NCI-H226 (cell line): ENCODE measurements around the gene PRPF31.

ENCODE experiments used
- DNase-seq: peaks from one replicate; pipeline ENCODE4 v3.0.0-alpha.2; 2015

Gene PRPF31

GRCh38 chr19:54142166-54142780, 26.7 kb downstream of the PRPF31 start:
- DNase-seq: no peak

- DNase-seq: no peak
Measured at GRCh38 chr19:54145541-54146158, 30.1 kb downstream of the PRPF31 start.

GRCh38 chr19:54147676-54148075, 32.1 kb downstream of the PRPF31 start:
- no peak for DNase-seq

GRCh38 chr19:54148158-54148557, 32.6 kb downstream of the PRPF31 start:
- DNase-seq: no peak

- no peak for DNase-seq
Measured at GRCh38 chr19:54149021-54149812, 33.7 kb downstream of the PRPF31 start.

- no peak for DNase-seq
Measured at GRCh38 chr19:54151362-54152035, 35.9 kb downstream of the PRPF31 start.

GRCh38 chr19:54152267-54152666, 36.7 kb downstream of the PRPF31 start:
- no peak for DNase-seq

GRCh38 chr19:54152878-54153524, 37.4 kb downstream of the PRPF31 start:
- DNase-seq: no peak

GRCh38 chr19:54153731-54154326, 38.3 kb downstream of the PRPF31 start:
- no peak for DNase-seq

- no peak for DNase-seq
Measured at GRCh38 chr19:54154603-54155345, 39.2 kb downstream of the PRPF31 start.

GRCh38 chr19:54155694-54156093, 40.1 kb downstream of the PRPF31 start:
- no peak for DNase-seq

GRCh38 chr19:54156490-54156889, 40.9 kb downstream of the PRPF31 start:
- DNase-seq: no peak

- no peak for DNase-seq
Measured at GRCh38 chr19:54156953-54157352, 41.4 kb downstream of the PRPF31 start.

GRCh38 chr19:54158812-54159351, 43.3 kb downstream of the PRPF31 start:
- no peak for DNase-seq

- peak; percentile 100 for DNase-seq
Measured at GRCh38 chr19:54159352-54160181, 44.0 kb downstream of the PRPF31 start, which contains the start of gene LENG1. TSS of gene LENG1 (minus strand) at chr19:54159721. CDS start at chr19:54159695, 26 bp downstream.

- no peak for DNase-seq
Measured at GRCh38 chr19:54160182-54160811, 44.7 kb downstream of the PRPF31 start.

GRCh38 chr19:54160854-54161253, 45.3 kb downstream of the PRPF31 start:
- no peak for DNase-seq

- peak; percentile 55 for DNase-seq
Measured at GRCh38 chr19:54162241-54162805, 46.8 kb downstream of the PRPF31 start.

- no peak for DNase-seq
Measured at GRCh38 chr19:54162884-54163283, 47.3 kb downstream of the PRPF31 start.
